GM19035 (cell line): ENCODE data around the gene PDHB.

Experiments used
- ATAC-seq: cut with Tn5 transposase; IDR thresholded peaks from one replicate; pipeline ENCODE4 v1.9.1; 2021; ENCODE audit not compliant: unreplicated experiment

The PDHB gene

GRCh38 chr3:58404396-58404795, 29.2 kb downstream of the PDHB start:
- ATAC-seq, result no peak

- ATAC-seq, result no peak
Observed at GRCh38 chr3:58403513-58404109, 30.0 kb downstream of the PDHB start.

GRCh38 chr3:58398669-58399333, 34.8 kb downstream of the PDHB start:
- ATAC-seq, result no peak

- no peak for ATAC-seq
Observed at GRCh38 chr3:58394339-58394738, 39.3 kb downstream of the PDHB start.

GRCh38 chr3:58392181-58392580, 41.5 kb downstream of the PDHB start:
- ATAC-seq, result no peak

GRCh38 chr3:58391156-58391865, 42.3 kb downstream of the PDHB start:
- ATAC-seq, result no peak

GRCh38 chr3:58388550-58389091, 45.0 kb downstream of the PDHB start:
- no peak for ATAC-seq

GRCh38 chr3:58387650-58388546, 45.7 kb downstream of the PDHB start:
- ATAC-seq, result no peak

GRCh38 chr3:58386626-58387365, 46.8 kb downstream of the PDHB start:
- no peak for ATAC-seq

GRCh38 chr3:58384381-58385090, 49.1 kb downstream of the PDHB start:
- ATAC-seq, result no peak

- ATAC-seq, result no peak
Observed at GRCh38 chr3:58383904-58384303, 49.7 kb downstream of the PDHB start.

- no peak for ATAC-seq
Observed at GRCh38 chr3:58383476-58383875, 50.2 kb downstream of the PDHB start.

- no peak for ATAC-seq
Observed at GRCh38 chr3:58379351-58380073, 54.1 kb downstream of the PDHB start.

- ATAC-seq, result no peak
Observed at GRCh38 chr3:58377750-58378149, 55.9 kb downstream of the PDHB start.
